Body of pancreas (tissue), 4 donors: ENCODE results near the gene PRELP. TPM values are rescaled to one million over a fixed set of nuclear protein-coding genes. Genes with fewer than 3 reads are reported as not detected.
A peak's percentile ranks its signal among the peaks of the same experiment; 100 is the strongest.
"Not testable (repeated sequence)": the region's sequence is repeated elsewhere in the genome, so short reads cannot be mapped to it uniquely, and the experiment has no call there.

Source experiments
- ATAC-seq: fragments of 150-250 bp; one replicate; pipeline ENCODE4 v1.9.1; 2016
- DNase-seq, 4 donors: peaks; one replicate each; pipeline ENCODE4 v3.0.0-alpha.2; 2019
- H3K27ac ChIP-seq, 4 donors: fragments of 200-600 bp; sonication (generic); 1 replicate in 3 of 4; 2 replicates in 1 of 4; pipeline versions ENCODE4 v1.5.1 to v1.6.1; 2016 to 2019; ENCODE audit warnings: mild to moderate bottlenecking in 1 of 4, mixed read lengths in 1 of 4, moderate library complexity in 1 of 4
- H3K27me3 ChIP-seq, 2 donors: fragments of 200-600 bp; sonication (generic); one replicate each; pipeline ENCODE4 v1.6.0; 2016; ENCODE audit warnings: mild to moderate bottlenecking in 1 of 2
- H3K36me3 ChIP-seq, 2 donors: fragments of 200-600 bp; sonication (generic); replicated peaks in 1 of 2; 2 replicates each; pipeline ENCODE4 v1.5.1; 2016; ENCODE audit warnings: low read depth in 2 of 2; ENCODE audit not compliant: insufficient read depth in 1 of 2
- H3K4me1 ChIP-seq: fragments of 200-600 bp; sonication (generic); one replicate; pipeline ENCODE4 v1.6.0; 2016
- H3K4me3 ChIP-seq, 2 donors: fragments of 200-600 bp; sonication (generic); 1 replicate in 1 of 2; 2 replicates in 1 of 2; pipeline ENCODE4 v1.5.1; 2016 to 2019
- H3K9me3 ChIP-seq, 3 donors: fragments of 200-600 bp; sonication (generic); 1 replicate in 2 of 3; 2 replicates in 1 of 3; pipeline ENCODE4 v1.5.1; 2016
- POLR2A ChIP-seq, 3 donors: fragments of 450-650 bp; IDR thresholded peaks; one replicate each; pipeline ENCODE4 v1.6.1; 2016; ENCODE audit warnings: antibody characterized with exemption in 3 of 3, mild to moderate bottlenecking in 2 of 3
- WGBS, 2 donors: methylation state at CpG; one replicate each; pipeline ENCODE4 v1.1.5; 2017; 5-methylcytosine and 5-hydroxymethylcytosine counted together
- intact Hi-C: fragments of 100-400 bp; cut with DNase I; formaldehyde crosslinking; loops from one replicate; pipeline ENCODE4 v1.15.1; 2023
- total RNA-seq, 2 donors: library from RNA; depleted of rRNA; stranded (reverse); fragments of >200 nt; gene quantifications; one replicate each; pipeline ENCODE4 v1.1.0, GENCODE V29; 2016
- TF ChIP-seq, protein P1 (sequence below), 7 experiments: fragments of 450-650 bp in 4 of 7; fragments of 200-600 bp in 3 of 7; sonication (generic) in 3 of 7; IDR thresholded peaks; one replicate each; pipeline ENCODE4 v1.5.1; 2016 to 2019; ENCODE audit warnings: antibody characterized with exemption in 7 of 7

Gene PRELP
- total RNA-seq, 2 donors from 2014 or later, result 14.8 to 28.0 TPM

DNA sequence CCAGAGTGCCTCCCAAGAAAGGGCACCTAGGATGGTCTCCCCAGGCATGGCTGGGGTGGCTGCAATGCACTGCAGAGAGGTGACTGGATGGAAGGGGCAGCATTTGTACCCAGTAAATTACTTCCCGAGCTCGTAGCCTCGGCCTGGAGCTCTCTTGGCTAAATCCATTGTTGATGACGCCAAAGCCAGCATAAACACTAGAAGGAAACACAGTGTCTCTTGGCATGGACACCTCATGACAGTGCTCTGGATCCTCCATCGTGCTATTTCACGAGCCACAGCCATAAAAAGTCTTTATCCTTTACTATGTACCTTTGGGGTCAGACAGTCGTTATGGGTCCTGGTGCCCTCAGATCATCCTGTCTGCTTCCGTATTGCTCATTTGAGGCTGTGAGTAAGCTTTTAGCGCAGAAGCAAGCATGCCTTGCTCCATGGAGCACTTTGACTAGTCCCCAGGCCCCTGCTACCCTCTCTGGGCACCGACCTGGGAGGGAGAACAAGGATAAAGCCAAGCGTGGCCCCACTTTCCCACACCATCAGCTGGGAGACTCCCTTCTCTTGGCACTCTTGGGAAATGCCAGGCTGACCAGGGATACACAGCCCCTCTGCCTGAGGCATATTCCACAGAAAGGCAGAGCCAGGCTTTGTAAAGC lies 10.3 kb upstream of the PRELP start:
- H3K9me3 ChIP-seq, result no peaks in the 10 kb centered on the region
- DNase-seq (no peak), ATAC-seq (no peak)
- TF ChIP-seq POLR2A (IDR thresholded peaks at IDR 0.05), result no peak
- TF ChIP-seq, protein P1, sequence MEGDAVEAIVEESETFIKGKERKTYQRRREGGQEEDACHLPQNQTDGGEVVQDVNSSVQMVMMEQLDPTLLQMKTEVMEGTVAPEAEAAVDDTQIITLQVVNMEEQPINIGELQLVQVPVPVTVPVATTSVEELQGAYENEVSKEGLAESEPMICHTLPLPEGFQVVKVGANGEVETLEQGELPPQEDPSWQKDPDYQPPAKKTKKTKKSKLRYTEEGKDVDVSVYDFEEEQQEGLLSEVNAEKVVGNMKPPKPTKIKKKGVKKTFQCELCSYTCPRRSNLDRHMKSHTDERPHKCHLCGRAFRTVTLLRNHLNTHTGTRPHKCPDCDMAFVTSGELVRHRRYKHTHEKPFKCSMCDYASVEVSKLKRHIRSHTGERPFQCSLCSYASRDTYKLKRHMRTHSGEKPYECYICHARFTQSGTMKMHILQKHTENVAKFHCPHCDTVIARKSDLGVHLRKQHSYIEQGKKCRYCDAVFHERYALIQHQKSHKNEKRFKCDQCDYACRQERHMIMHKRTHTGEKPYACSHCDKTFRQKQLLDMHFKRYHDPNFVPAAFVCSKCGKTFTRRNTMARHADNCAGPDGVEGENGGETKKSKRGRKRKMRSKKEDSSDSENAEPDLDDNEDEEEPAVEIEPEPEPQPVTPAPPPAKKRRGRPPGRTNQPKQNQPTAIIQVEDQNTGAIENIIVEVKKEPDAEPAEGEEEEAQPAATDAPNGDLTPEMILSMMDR (IDR thresholded peaks at IDR 0.05), result no peak
- H3K27ac ChIP-seq, result no peak overlapping the region
- no peaks in the 10 kb centered on the region for H3K27me3 ChIP-seq
- intact Hi-C loops, result no loop called here
- H3K4me1 ChIP-seq, result peaks cover 6% of the 10 kb centered on the region
- WGBS, 2 donors, result 78 to 91% methylated on average over 7 to 11 of the region's 11 CpGs
- H3K36me3 ChIP-seq, result no peaks in the 10 kb centered on the region
- H3K4me3 ChIP-seq, result no peak overlapping the region

- no peak for DNase-seq
- no peak for ATAC-seq
- TF ChIP-seq, protein P1 (IDR thresholded peaks at IDR 0.05), result no peak
- TF ChIP-seq POLR2A (IDR thresholded peaks at IDR 0.05), result no peak
- H3K4me1 ChIP-seq, result peaks cover 6% of the 10 kb centered on the region
- H3K27me3 ChIP-seq, result no peaks in the 10 kb centered on the region
- WGBS, 2 donors, result 28 to 31% methylated on average over 7 of the region's 7 CpGs
- H3K4me3 ChIP-seq, result no peak overlapping the region
- H3K27ac ChIP-seq, result no peak overlapping the region
- H3K36me3 ChIP-seq, result no peaks in the 10 kb centered on the region
- no peaks in the 10 kb centered on the region for H3K9me3 ChIP-seq
- intact Hi-C loops, result no loop called here
Observed at GRCh38 chr1:203465948-203466347, 9.7 kb upstream of the PRELP start.

DNA sequence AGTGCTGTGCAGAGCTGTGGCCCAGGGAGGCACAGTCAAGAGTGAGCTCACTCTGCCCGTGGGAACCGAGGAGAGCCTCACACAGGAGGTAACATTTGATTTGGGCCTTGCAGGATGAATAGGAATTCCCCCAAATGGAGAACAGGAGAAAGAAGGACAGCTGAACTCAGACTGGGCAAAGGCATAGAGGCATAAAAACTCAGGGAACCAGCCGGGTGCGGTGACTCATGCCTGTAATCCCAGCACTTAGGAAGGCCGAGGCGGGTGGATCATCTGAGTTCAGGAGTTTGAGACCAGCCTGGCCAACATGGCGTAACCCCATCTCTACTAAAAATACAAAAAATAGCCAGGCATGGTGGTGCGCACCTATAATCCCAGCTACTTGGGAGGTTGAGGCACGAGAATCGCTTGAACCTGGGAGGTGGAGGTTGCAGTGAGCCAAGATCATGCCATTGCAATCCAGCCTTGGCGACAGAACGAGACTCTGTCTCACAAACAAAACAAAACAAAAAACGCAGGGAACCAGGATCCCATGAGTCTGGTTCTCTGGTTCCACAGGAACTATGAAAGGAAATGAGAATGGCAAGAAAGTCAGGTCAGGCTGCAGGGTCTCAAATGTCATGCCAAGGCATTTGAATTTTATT lies 8.6 kb upstream of the PRELP start:
- intact Hi-C loops, H3K27me3 ChIP-seq, H3K27ac ChIP-seq, ATAC-seq, DNase-seq, H3K4me3 ChIP-seq, H3K4me1 ChIP-seq, H3K36me3 ChIP-seq, H3K9me3 ChIP-seq: not testable (repeated sequence)
- WGBS, 2 donors, result 85 to 87% methylated on average over 13 of the region's 13 CpGs

DNA sequence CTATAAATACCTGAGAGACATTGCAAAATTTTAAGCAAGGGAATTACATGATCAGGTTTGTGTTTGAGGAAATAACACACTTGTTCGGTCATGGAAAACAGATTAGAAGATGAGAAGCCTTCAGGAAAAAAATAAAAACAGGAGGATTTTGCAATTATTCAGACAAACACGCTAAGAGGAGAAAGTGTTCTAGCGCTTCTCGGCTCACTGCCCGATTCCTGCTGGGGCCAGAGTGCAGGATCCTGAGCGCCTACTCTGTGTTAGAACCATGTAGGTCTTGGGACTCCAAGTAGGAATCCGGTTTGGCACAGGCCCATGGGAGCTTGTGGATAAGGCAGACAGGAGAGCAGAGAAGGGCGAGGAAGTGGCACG lies 8.1 kb upstream of the PRELP start:
- 70 to 77% methylated on average over 9 of the region's 9 CpGs for WGBS, 2 donors
- TF ChIP-seq, protein P1 (IDR thresholded peaks at IDR 0.05), result no peak
- intact Hi-C loops, result no loop called here
- Histone ChIP-seq H3K27ac (no peak overlapping the region), H3K9me3 (no peaks in the 10 kb centered on the region), H3K36me3 (no peaks in the 10 kb centered on the region), H3K27me3 (no peaks in the 10 kb centered on the region), H3K4me3 (no peak overlapping the region), H3K4me1 (peaks cover 6% of the 10 kb centered on the region)
- ATAC-seq (peak; percentile 30), DNase-seq (peak; percentile 22 to 51 (median 45))

- intact Hi-C loops, result no loop called here
- Histone ChIP-seq H3K4me1 (peaks cover 6% of the 10 kb centered on the region), H3K4me3 (no peak overlapping the region), H3K9me3 (no peaks in the 10 kb centered on the region), H3K27ac (no peak overlapping the region), H3K36me3 (no peaks in the 10 kb centered on the region), H3K27me3 (no peaks in the 10 kb centered on the region)
- DNase-seq, result no peak
- TF ChIP-seq, protein P1 (IDR thresholded peaks at IDR 0.05), result no peak
- TF ChIP-seq POLR2A (IDR thresholded peaks at IDR 0.05), result no peak
- no peak for ATAC-seq
- WGBS, 2 donors, result 81 to 88% methylated on average over 2 of the region's 2 CpGs
Observed at GRCh38 chr1:203468326-203468725, 7.3 kb upstream of the PRELP start.
